HepG2 (cell line): ENCODE measurements around the gene ARFIP2. TPM values are rescaled to one million over a fixed set of nuclear protein-coding genes. Genes with fewer than 3 reads are reported as not detected.

ENCODE experiments used
- FLYWCH1 ChIP-seq: sonication (generic); formaldehyde crosslinking; IDR thresholded peaks from 2 replicates; pipeline ENCODE4 v1.8.1; 2023; ENCODE audit warnings: mild to moderate bottlenecking, missing genetic modification reagents
- HNRNPL ChIP-seq: fragments of 200-400 bp; formaldehyde crosslinking; IDR thresholded peaks from 2 replicates; pipeline ENCODE4 v1.6.1; 2017; ENCODE audit warnings: mild to moderate bottlenecking, low read depth, low read length
- MEF2D ChIP-seq: sonication (generic); formaldehyde crosslinking; IDR thresholded peaks from 2 replicates; pipeline ENCODE4 v1.5.1; 2020; ENCODE audit warnings: mild to moderate bottlenecking, missing genetic modification reagents
- RXRA ChIP-seq: sonication (generic); formaldehyde crosslinking; IDR thresholded peaks from 2 replicates; pipeline ENCODE4 v1.5.1; 2020; ENCODE audit warnings: missing genetic modification reagents
- SP140L ChIP-seq: sonication (generic); formaldehyde crosslinking; IDR thresholded peaks from 2 replicates; pipeline ENCODE4 v1.4.0; 2020; ENCODE audit warnings: missing genetic modification reagents, borderline replicate concordance
- SRY ChIP-seq: sonication (generic); formaldehyde crosslinking; IDR thresholded peaks from 2 replicates; pipeline ENCODE4 v1.8.0; 2022; ENCODE audit warnings: mild to moderate bottlenecking, missing genetic modification reagents
- ZBTB1 ChIP-seq: sonication (generic); formaldehyde crosslinking; IDR thresholded peaks from 2 replicates; pipeline ENCODE4 v1.4.0; 2020; ENCODE audit warnings: missing genetic modification reagents, borderline replicate concordance
- ZBTB3 ChIP-seq: sonication (generic); formaldehyde crosslinking; IDR thresholded peaks from 2 replicates; pipeline ENCODE4 v1.4.0; 2020; ENCODE audit warnings: low read depth, mild to moderate bottlenecking, moderate library complexity, missing genetic modification reagents, borderline replicate concordance
- ZIK1 ChIP-seq: sonication (generic); formaldehyde crosslinking; IDR thresholded peaks from 2 replicates; pipeline ENCODE4 v1.5.0; 2020; ENCODE audit warnings: mild to moderate bottlenecking, low read depth, missing genetic modification reagents, borderline replicate concordance
- ZNF337 ChIP-seq: sonication (generic); formaldehyde crosslinking; IDR thresholded peaks from 2 replicates; pipeline ENCODE4 v1.5.1; 2020; ENCODE audit warnings: missing genetic modification reagents, low read depth, mild to moderate bottlenecking, borderline replicate concordance
- ZNF432 ChIP-seq: sonication (generic); formaldehyde crosslinking; IDR thresholded peaks from 2 replicates; pipeline ENCODE4 v1.5.0; 2020; ENCODE audit warnings: missing genetic modification reagents, mild to moderate bottlenecking, borderline replicate concordance
- ZNF441 ChIP-seq: sonication (generic); formaldehyde crosslinking; IDR thresholded peaks from 2 replicates; pipeline ENCODE4 v1.7.0; 2021; ENCODE audit warnings: missing genetic modification reagents, borderline replicate concordance
- ZNF577 ChIP-seq: sonication (generic); formaldehyde crosslinking; IDR thresholded peaks from 2 replicates; pipeline ENCODE4 v1.4.0; 2020; ENCODE audit warnings: mild to moderate bottlenecking, low read depth, missing genetic modification reagents, borderline replicate concordance
- polyA plus RNA-seq, 8 experiments: library from polyadenylated mRNA; depleted of rRNA in 3 of 8; stranded (reverse) in 7 of 8; unstranded in 1 of 8; fragments of >200 nt; fragmentation: Illumina TruSeq in 4 of 8; extraction: Trizol in 4 of 8; gene quantifications; 2 replicates each; pipeline versions ENCODE4 v1.2.1 to v1.2.3, GENCODE V29; 2011 to 2016; ENCODE audit warnings: low read depth in 4 of 8, missing spikeins in 1 of 8, mixed read lengths in 1 of 8; ENCODE audit not compliant: insufficient read depth in 1 of 8
- total RNA-seq, 5 experiments: library from RNA; depleted of rRNA; stranded (reverse); fragments of >200 nt; fragmentation: Illumina TruSeq; extraction: Trizol; gene quantifications; 2 replicates each; pipeline ENCODE4 v1.2.3, GENCODE V29; 2016; ENCODE audit warnings: low read depth in 1 of 5
- TF ChIP-seq, protein P1 (sequence below): sonication (generic); formaldehyde crosslinking; IDR thresholded peaks from 2 replicates; pipeline ENCODE4 v1.4.0; 2020; ENCODE audit warnings: mild to moderate bottlenecking, missing genetic modification reagents
- TF ChIP-seq, protein P2 (sequence below): IDR thresholded peaks from 2 replicates; pipeline ENCODE4 v1.6.1; 2016; ENCODE audit warnings: mild to moderate bottlenecking, missing biosample characterization, missing genetic modification reagents
- TF ChIP-seq, protein P3 (sequence below): sonication (generic); formaldehyde crosslinking; IDR thresholded peaks from 2 replicates; pipeline ENCODE4 v1.5.1; 2020; ENCODE audit warnings: missing genetic modification reagents, mild to moderate bottlenecking, borderline replicate concordance
- TF ChIP-seq, protein P4 (sequence below): sonication (generic); formaldehyde crosslinking; IDR thresholded peaks from 2 replicates; pipeline ENCODE4; 2020; ENCODE audit warnings: missing genetic modification reagents, mild to moderate bottlenecking, borderline replicate concordance

The ARFIP2 gene
- total and polyA plus RNA-seq, 2 of the 13 experiments (the other 11 are each of a cell fraction or from before 2014, with no cell fraction given): 56.6 to 60.2 TPM

DNA sequence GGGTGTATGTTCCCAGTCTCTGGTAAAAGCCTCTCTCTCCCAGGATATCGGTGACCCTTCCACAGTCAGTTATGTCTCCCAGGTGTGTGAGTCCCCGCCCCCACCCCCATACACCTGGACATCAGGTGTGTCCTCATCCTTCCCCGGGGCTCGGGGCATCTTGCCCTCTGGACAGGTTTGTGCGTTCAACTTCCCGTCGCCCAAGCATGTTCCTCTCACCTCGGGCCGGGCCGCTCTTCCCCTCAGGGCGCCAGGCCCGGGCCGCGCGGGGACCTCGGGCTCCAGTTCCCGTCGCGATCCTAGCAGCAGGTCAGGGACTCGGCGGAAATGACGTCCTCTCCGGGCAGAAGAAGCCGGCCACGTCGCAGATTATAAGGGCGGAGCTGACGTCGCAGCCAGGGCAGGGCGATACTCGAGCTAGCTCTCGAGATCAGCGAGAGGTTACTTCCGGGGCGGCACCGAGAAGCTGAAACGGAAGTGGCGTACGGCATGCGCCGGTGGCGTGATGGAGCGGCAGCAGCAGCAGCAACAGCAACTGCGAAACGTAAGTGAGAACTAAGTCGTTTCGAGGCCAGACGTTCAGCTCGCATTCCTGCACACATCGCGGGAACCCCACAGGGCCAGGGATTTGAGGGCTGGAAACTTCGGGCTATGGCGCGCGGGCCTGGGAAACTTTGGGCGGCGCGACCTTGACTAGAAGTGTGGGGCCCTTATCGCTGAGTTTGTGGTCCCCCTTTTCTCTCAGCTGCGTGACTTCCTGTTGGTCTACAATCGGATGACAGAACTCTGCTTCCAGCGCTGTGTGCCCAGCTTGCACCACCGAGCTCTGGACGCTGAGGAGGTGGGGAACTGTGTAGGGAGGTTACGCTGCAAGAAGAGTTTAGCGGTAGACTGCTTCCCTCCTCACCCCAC is at the start of gene ARFIP2, which contains the start of gene TIMM10B (continued):
- TF ChIP-seq, protein P1, sequence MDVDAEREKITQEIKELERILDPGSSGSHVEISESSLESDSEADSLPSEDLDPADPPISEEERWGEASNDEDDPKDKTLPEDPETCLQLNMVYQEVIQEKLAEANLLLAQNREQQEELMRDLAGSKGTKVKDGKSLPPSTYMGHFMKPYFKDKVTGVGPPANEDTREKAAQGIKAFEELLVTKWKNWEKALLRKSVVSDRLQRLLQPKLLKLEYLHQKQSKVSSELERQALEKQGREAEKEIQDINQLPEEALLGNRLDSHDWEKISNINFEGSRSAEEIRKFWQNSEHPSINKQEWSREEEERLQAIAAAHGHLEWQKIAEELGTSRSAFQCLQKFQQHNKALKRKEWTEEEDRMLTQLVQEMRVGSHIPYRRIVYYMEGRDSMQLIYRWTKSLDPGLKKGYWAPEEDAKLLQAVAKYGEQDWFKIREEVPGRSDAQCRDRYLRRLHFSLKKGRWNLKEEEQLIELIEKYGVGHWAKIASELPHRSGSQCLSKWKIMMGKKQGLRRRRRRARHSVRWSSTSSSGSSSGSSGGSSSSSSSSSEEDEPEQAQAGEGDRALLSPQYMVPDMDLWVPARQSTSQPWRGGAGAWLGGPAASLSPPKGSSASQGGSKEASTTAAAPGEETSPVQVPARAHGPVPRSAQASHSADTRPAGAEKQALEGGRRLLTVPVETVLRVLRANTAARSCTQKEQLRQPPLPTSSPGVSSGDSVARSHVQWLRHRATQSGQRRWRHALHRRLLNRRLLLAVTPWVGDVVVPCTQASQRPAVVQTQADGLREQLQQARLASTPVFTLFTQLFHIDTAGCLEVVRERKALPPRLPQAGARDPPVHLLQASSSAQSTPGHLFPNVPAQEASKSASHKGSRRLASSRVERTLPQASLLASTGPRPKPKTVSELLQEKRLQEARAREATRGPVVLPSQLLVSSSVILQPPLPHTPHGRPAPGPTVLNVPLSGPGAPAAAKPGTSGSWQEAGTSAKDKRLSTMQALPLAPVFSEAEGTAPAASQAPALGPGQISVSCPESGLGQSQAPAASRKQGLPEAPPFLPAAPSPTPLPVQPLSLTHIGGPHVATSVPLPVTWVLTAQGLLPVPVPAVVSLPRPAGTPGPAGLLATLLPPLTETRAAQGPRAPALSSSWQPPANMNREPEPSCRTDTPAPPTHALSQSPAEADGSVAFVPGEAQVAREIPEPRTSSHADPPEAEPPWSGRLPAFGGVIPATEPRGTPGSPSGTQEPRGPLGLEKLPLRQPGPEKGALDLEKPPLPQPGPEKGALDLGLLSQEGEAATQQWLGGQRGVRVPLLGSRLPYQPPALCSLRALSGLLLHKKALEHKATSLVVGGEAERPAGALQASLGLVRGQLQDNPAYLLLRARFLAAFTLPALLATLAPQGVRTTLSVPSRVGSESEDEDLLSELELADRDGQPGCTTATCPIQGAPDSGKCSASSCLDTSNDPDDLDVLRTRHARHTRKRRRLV (CRISPR knock-in tag): peak; percentile 60; the same call in 1 of the 2 replicates
- no peak for TF ChIP-seq FLYWCH1 (CRISPR knock-in tag)
- peak; percentile 37 for TF ChIP-seq MEF2D
- TF ChIP-seq ZNF577: no peak
- TF ChIP-seq HNRNPL: 0 out of 2 replicates have a peak, but pooled peaks have one; percentile 19
- TF ChIP-seq ZNF441 (CRISPR knock-in tag): no peak; the same call in 1 of the 2 replicates
- TF ChIP-seq ZBTB1: no peak
- TF ChIP-seq ZBTB3: no peak
- TF ChIP-seq, protein P2, sequence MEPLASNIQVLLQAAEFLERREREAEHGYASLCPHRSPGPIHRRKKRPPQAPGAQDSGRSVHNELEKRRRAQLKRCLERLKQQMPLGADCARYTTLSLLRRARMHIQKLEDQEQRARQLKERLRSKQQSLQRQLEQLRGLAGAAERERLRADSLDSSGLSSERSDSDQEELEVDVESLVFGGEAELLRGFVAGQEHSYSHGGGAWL (CRISPR knock-in tag): no peak; the same call in 1 of the 2 replicates
- peak; percentile 73 for TF ChIP-seq RXRA (CRISPR knock-in tag)
- no peak for TF ChIP-seq SRY
- TF ChIP-seq ZIK1 (CRISPR knock-in tag): peak; percentile 79
- TF ChIP-seq, protein P3, sequence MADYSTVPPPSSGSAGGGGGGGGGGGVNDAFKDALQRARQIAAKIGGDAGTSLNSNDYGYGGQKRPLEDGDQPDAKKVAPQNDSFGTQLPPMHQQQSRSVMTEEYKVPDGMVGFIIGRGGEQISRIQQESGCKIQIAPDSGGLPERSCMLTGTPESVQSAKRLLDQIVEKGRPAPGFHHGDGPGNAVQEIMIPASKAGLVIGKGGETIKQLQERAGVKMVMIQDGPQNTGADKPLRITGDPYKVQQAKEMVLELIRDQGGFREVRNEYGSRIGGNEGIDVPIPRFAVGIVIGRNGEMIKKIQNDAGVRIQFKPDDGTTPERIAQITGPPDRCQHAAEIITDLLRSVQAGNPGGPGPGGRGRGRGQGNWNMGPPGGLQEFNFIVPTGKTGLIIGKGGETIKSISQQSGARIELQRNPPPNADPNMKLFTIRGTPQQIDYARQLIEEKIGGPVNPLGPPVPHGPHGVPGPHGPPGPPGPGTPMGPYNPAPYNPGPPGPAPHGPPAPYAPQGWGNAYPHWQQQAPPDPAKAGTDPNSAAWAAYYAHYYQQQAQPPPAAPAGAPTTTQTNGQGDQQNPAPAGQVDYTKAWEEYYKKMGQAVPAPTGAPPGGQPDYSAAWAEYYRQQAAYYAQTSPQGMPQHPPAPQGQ: 0 out of 2 replicates have a peak, but pooled peaks have one; percentile 76
- TF ChIP-seq ZNF337 (CRISPR knock-in tag): no peak
- TF ChIP-seq ZNF432 (CRISPR knock-in tag): no peak
- 0 out of 2 replicates have a peak, but pooled peaks have one; percentile 30 for TF ChIP-seq SP140L (CRISPR knock-in tag)
- TF ChIP-seq, protein P4, sequence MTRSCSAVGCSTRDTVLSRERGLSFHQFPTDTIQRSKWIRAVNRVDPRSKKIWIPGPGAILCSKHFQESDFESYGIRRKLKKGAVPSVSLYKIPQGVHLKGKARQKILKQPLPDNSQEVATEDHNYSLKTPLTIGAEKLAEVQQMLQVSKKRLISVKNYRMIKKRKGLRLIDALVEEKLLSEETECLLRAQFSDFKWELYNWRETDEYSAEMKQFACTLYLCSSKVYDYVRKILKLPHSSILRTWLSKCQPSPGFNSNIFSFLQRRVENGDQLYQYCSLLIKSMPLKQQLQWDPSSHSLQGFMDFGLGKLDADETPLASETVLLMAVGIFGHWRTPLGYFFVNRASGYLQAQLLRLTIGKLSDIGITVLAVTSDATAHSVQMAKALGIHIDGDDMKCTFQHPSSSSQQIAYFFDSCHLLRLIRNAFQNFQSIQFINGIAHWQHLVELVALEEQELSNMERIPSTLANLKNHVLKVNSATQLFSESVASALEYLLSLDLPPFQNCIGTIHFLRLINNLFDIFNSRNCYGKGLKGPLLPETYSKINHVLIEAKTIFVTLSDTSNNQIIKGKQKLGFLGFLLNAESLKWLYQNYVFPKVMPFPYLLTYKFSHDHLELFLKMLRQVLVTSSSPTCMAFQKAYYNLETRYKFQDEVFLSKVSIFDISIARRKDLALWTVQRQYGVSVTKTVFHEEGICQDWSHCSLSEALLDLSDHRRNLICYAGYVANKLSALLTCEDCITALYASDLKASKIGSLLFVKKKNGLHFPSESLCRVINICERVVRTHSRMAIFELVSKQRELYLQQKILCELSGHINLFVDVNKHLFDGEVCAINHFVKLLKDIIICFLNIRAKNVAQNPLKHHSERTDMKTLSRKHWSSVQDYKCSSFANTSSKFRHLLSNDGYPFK (CRISPR knock-in tag): peak; percentile 82
